ENCODE measurements around the gene OXGR1.
A peak's percentile ranks its signal among the peaks of the same experiment; 100 is the strongest.
"Not testable (repeated sequence)": the region's sequence is repeated elsewhere in the genome, so short reads cannot be mapped to it uniquely, and the experiment has no call there.

Gene OXGR1

DNA sequence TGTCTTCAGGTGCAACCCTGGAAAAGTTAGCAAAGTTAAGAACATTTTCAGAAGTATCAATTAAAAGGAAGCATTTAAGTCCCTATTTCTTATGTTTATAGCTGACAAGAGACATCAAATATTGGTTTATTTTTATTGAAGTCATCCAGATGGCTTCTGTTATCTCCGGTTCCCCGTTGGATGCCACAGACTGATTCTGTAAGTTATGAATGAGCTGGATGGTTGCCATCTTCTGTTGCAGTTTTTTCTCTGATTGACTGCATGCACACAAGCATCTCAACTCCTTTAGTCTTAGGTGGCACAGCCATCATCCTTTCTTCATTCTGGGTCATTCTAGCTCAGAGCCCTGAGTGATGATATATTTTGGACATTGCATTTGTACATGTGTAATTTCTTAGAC lies 10.6 kb upstream of the OXGR1 start:
- DNase-seq: no peak

DNA sequence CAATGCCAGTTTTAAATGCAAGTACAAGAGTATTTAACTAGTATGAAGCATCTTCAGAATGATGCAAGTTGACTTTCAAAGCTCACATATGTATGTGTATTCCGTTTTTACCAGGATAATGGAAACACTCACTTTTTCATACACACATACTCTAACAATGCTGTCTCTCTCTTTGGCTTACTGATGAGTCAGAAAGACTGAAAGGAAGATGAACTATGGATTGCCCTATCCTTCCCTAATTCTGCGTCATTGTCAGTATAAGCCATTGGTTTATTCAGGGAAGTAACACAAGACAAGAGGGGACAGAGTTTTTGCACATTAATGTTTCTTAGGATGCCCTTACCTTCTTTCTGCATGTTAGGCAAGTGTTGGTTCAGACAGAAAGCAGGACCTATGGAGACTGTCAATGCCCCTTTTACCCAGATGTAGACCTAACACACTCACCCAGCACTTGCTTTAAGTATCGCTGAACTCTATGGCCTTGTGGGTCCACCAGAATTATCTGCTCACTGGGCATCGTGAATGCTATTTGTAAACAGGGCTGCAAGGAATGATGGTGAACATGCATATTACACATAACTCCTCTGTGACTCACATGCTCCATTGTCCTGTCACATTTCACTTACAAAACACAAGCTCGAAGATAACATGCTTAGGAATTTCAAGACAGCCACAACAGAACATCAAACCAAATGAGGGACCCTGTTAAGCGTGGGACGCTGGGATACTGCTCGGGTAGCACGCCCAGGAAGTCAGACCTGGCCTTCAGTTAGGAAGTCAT lies 10.0 kb upstream of the OXGR1 start:
- no peak for DNase-seq

GRCh38 chr13:97003071-97003470 lies 8.8 kb upstream of the OXGR1 start:
- DNase-seq: no peak

- no peak for DNase-seq
These were observed 8.3 kb upstream of the OXGR1 start for GRCh38 chr13:97002581-97002980.

- DNase-seq: no peak
These were observed 7.4 kb upstream of the OXGR1 start for GRCh38 chr13:97001636-97002035.

GRCh38 chr13:97000295-97000925 lies 6.1 kb upstream of the OXGR1 start:
- DNase-seq: no peak

- DNase-seq: no peak
These were observed 4.8 kb upstream of the OXGR1 start for GRCh38 chr13:96999091-96999490.

DNA sequence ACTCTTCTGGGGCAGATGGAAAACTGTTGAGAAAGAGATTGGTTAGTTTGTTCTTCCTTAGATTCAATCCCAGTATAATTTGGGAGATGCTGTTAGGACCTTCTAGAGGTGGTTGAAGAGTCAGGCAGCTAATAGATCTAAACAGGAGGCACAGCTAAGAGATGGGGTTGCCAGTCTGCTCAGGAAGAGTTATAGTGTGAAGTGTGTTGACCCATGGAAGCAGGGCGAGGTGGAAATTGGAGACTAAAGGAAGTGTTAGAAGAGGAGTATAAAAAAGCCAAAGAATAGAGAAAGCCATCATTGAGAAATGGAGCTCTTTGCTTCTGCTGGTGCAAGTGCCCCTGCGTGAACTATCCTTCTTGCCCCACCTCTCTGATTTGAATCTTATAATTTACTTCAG lies 3.8 kb upstream of the OXGR1 start:
- no peak for DNase-seq

GRCh38 chr13:96996886-96997285 lies 2.6 kb upstream of the OXGR1 start:
- no peak for DNase-seq

DNA sequence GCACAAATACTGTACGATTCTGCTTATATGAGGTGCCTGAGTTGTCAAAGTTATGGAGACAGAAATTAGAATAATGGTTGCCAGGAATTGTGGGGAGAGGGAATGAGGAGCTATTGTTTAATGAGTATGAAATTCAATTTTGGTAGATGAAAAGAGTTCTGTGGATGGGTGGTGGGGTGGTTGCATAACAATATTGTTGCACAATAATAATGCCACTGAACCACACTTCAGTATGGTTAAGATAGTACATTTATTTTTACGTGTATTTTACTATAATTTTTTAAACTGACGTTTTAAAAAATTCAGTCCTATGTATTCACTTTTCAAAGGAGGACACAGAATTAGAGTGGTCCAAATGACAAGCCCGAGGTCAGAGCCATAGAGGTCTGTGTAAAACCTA lies 1.8 kb upstream of the OXGR1 start:
- no peak for DNase-seq

GRCh38 chr13:96994858-96995243 lies 575 bp upstream of the OXGR1 start:
- no peak for DNase-seq

DNA sequence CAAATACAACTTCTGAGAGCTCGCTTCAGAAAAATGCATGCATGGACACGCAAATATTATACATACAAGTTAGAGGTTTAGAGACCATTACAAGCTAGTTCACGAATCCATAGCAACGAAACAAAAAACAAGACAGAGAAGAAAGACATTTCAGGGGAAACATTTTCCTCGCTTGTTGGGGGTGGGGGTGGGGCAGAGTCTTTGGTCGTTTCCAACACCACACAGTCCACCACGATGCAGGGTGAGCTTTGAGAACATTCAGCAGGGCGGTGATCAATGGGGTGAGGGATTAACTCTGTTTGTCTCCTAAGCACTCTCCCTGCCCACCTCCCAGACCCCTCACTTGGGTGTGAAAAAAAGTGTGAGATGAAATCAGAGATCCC lies 651 bp downstream of the OXGR1 start:
- no peak for DNase-seq

DNA sequence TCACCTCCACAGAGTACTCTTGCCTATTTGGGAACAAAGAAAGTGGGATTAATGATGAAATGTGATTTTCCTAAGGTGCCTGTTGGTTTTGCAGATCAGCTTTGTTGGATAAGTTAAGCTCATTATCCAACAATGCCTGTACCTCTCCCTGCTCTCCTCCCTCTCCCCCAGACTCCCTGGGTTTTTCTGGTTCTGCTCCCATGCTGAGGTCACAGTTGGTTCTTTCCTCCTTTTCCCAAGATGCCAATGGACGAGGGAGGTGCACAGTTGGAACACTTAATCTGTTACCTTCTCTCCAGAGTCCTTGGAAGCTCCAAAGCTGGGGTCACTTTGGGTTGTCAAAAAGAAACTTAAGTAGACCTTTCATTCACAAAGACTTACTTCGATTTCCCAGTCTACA lies 1.6 kb downstream of the OXGR1 start:
- no peak for DNase-seq

DNA sequence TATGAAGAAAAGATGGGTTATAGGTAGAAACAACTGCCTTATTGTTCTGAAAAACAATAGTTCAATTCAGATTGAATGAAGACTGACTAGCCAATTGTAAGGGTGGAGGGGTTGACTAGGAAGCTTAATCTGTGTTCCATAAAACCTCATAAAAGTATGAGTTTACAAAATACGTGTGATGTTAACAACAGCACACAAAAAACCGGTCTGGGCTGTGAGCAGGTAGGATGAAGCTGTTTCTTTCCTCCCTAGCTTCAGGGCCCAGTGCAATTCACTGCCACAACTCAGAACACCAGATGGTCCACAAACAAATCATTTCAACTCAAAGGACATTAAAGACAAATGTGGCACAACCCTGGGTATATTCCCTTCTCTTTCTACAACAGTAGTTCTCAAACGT lies 3.2 kb downstream of the OXGR1 start:
- DNase-seq: no peak

DNA sequence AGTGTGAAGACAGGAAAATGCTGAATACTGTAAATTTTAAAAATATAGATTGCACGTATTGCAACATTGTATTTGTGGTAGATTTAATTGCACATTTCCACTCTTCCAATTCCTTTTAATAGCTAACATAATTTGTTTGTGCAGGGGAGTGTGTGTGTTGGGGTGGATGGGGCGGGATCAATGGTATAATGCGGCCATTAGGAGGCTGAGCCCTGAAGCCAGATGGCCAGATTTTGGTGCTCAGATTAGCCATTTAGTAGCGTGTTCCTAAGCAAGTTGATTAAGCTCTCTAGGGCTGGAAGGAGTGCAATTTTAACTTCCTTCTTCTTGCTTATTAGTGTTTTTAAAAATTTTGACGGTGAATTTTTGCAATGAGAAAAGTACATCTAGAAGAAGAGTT lies 5.8 kb downstream of the OXGR1 start:
- DNase-seq: no peak

DNA sequence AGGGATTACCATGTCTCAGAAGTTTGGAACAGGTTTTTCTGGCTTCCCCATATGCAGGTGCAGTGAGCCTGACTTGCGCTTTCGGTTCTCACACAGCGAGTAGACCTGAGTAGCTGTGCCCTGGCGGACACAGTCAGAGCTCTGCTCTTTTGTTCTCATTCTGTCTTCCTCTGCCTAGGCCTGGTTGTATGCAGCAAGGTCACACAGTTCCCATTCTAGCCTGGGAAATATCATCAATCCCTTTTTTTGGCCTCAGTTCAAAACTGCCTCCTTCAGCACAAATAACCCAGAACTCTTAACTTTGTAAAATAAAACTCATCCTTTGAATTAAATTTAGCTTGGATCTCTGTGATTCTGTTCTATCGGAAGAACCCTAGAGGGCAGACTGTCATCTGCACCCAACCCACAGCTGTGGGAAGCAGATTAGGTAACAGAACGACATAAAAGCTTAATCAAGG lies 10.2 kb downstream of the OXGR1 start:
- peak; percentile 69 for DNase-seq

GRCh38 chr13:96982672-96983071 lies 11.6 kb downstream of the OXGR1 start:
- no peak for DNase-seq

- not testable (repeated sequence) for DNase-seq
These were observed 14.4 kb downstream of the OXGR1 start for GRCh38 chr13:96979861-96980260.

- no peak for DNase-seq
These were observed 26.2 kb downstream of the OXGR1 start for GRCh38 chr13:96968027-96968426.

DNA sequence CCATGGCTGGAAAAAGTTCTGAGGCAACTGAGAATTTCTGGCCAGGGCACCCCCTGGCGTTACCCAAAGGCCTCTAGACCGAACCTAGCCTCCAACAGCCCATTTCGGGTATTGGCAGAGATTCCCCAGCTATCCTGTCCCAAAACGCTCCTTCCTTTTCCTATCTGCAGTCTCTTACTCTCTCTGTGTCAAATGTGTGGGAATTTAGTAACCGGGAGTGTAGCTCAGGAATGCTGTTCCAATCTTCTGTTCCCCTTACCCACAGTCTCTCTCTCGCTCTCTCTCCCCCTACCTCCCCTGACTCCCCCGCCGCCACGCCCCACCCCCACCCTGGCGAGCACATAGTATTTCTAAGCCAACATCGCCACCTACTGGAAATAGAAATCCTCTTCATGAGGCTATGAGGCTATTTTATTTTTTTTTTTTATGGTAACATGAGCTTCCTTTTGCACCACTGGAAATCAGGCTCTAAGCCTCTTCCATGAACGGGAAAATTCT lies 27.0 kb downstream of the OXGR1 start:
- no peak for DNase-seq

- no peak for DNase-seq
These were observed 27.7 kb downstream of the OXGR1 start for GRCh38 chr13:96966415-96967102.

DNA sequence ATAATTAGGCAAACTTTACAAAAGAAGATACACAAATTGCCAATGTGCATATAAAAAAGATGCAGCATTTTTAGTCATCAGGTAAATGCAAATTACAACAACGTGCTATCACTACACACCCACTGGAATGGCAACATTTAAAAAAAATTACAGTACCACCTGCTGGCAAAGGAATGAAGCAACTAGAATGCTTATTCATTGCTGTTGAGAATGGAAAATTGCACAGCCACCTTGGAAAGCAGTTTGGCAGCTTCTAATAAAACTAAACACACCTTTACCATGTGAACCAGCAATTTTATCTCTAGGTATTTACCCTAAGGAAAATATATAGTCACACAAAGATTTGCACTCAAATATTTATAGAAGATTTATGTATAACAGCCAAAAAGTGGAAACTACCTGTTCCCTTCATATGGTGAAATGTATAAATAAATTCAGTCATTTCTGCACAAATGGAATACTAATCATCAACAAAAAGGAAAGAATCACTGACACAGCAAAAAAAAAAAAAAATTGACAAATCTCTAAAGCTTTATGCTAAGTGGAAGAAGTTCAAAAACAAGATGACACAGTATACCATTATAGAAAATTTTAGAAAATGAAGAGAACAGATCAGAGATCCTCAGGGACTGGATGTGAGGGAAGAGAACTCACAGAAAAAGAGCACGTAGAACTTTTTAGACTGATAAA lies 30.3 kb downstream of the OXGR1 start:
- DNase-seq: no peak

DNA sequence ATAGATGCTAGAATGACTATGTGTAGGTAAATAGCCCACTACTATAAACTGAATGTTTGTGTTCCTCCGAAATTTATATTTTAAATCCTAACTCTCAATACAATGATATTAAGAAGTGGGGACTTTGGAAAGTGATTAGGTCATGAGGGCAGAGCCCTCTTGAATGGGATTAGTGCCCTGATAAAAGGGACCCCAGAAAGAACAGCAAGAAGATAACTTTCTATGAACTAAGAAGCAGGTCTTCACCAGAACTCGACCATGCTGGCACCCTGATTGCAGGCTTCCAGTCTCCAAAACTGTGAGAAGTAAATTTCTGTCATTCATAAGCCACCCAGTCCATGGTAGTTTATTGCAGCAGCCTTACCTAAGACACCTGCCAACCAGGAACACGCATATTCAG lies 33.9 kb downstream of the OXGR1 start:
- DNase-seq: no peak

All from NCI-H774 (cell line).